Measurements from ENCODE around the gene BBS2.
"Not testable (repeated sequence)": the region's sequence is repeated elsewhere in the genome, so short reads cannot be mapped to it uniquely, and the experiment has no call there.

Gene BBS2

GRCh38 chr16:56520251-56520577 is 390 bp upstream of the BBS2 start:
- no peak for DNase-seq

- DNase-seq = no peak
Measured at GRCh38 chr16:56518425-56518824, 1.4 kb downstream of the BBS2 start.

- DNase-seq = no peak
Measured at GRCh38 chr16:56517206-56517605, 2.6 kb downstream of the BBS2 start.

GRCh38 chr16:56515665-56516064 is 4.2 kb downstream of the BBS2 start:
- no peak for DNase-seq

- DNase-seq = no peak
Measured at GRCh38 chr16:56514845-56515244, 5.0 kb downstream of the BBS2 start.

GRCh38 chr16:56513972-56514371 is 5.9 kb downstream of the BBS2 start:
- peak; percentile 32 for DNase-seq

GRCh38 chr16:56513091-56513490 is 6.7 kb downstream of the BBS2 start:
- no peak for DNase-seq

GRCh38 chr16:56512025-56512424 is 7.8 kb downstream of the BBS2 start:
- DNase-seq = no peak

GRCh38 chr16:56510544-56510943 is 9.3 kb downstream of the BBS2 start:
- no peak for DNase-seq

- DNase-seq = no peak
Measured at GRCh38 chr16:56506941-56507340, 12.9 kb downstream of the BBS2 start.

- no peak for DNase-seq
Measured at GRCh38 chr16:56505181-56505580, 14.6 kb downstream of the BBS2 start.

GRCh38 chr16:56493815-56494214 is 26.0 kb downstream of the BBS2 start:
- DNase-seq = no peak

- DNase-seq = no peak
Measured at GRCh38 chr16:56493126-56493525, 26.7 kb downstream of the BBS2 start.

GRCh38 chr16:56491657-56492261 is 28.1 kb downstream of the BBS2 start:
- no peak for DNase-seq

- not testable (repeated sequence) for DNase-seq
Measured at GRCh38 chr16:56488868-56489267, 31.0 kb downstream of the BBS2 start.

GRCh38 chr16:56488035-56488434 is 31.8 kb downstream of the BBS2 start:
- no peak for DNase-seq

- no peak for DNase-seq
Measured at GRCh38 chr16:56483394-56483793, 36.4 kb downstream of the BBS2 start.

- no peak for DNase-seq
Measured at GRCh38 chr16:56482683-56483236, 37.1 kb downstream of the BBS2 start.

GRCh38 chr16:56481468-56482122 is 38.2 kb downstream of the BBS2 start:
- no peak for DNase-seq

- DNase-seq = no peak
Measured at GRCh38 chr16:56480776-56481467, 38.9 kb downstream of the BBS2 start.

- DNase-seq = no peak
Measured at GRCh38 chr16:56479469-56479868, 40.4 kb downstream of the BBS2 start.

- no peak for DNase-seq
Measured at GRCh38 chr16:56478281-56479049, 41.4 kb downstream of the BBS2 start.

GRCh38 chr16:56477096-56477878 is 42.5 kb downstream of the BBS2 start:
- DNase-seq = no peak
